ENCODE measurements around the gene CEP57L1.

GRCh38 chr6:109079981-109080380 lies 15.3 kb upstream of the CEP57L1 start:
- TF ChIP-seq CTCF (IDR thresholded peaks at IDR 0.05; ENCODE audit: insufficient read depth, low read depth, low read length) (no peak), EZH2 (IDR thresholded peaks at IDR 0.05; ENCODE audit: insufficient read depth, low read length) (no peak)
